Ishikawa (cell line): ENCODE data around the gene DACT1.

Source experiments
- CEBPB ChIP-seq: IDR thresholded peaks from 2 replicates; pipeline ENCODE4 v1.6.1; 2012
- CREB1 ChIP-seq: IDR thresholded peaks from 2 replicates; pipeline ENCODE4 v1.6.1; 2012; ENCODE audit warnings: low read depth
- EGR1 ChIP-seq: IDR thresholded peaks from 2 replicates; pipeline ENCODE4 v1.6.1; 2012
- EP300 ChIP-seq: IDR thresholded peaks from 2 replicates; pipeline ENCODE4 v1.6.1; 2012; ENCODE audit warnings: borderline replicate concordance
- FOXM1 ChIP-seq: IDR thresholded peaks from 2 replicates; pipeline ENCODE4 v1.6.1; 2012; ENCODE audit warnings: low read depth, borderline replicate concordance
- NFIC ChIP-seq: IDR thresholded peaks from 2 replicates; pipeline ENCODE4 v1.6.1; 2012
- RAD21 ChIP-seq: IDR thresholded peaks from 2 replicates; pipeline ENCODE4 v1.6.1; 2012; ENCODE audit warnings: low read depth
- TAF1 ChIP-seq: IDR thresholded peaks from 2 replicates; pipeline ENCODE4 v1.6.1; 2012; ENCODE audit warnings: low read depth, mild to moderate bottlenecking
- TCF12 ChIP-seq: IDR thresholded peaks from 2 replicates; pipeline ENCODE4 v1.6.1; 2012; ENCODE audit warnings: low read depth
- TEAD4 ChIP-seq: IDR thresholded peaks from 2 replicates; pipeline ENCODE4 v1.6.1; 2012
- YY1 ChIP-seq: IDR thresholded peaks from 2 replicates; pipeline ENCODE4 v1.6.1; 2012; ENCODE audit warnings: low read depth
- ZBTB7A ChIP-seq: IDR thresholded peaks from 2 replicates; pipeline ENCODE4 v1.6.1; 2012; ENCODE audit warnings: low read depth
- TF ChIP-seq, protein P1 (sequence below): IDR thresholded peaks from 2 replicates; pipeline ENCODE4 v1.6.1; 2012
- TF ChIP-seq, protein P2 (sequence below): IDR thresholded peaks from 2 replicates; pipeline ENCODE4 v1.6.1; 2012
- TF ChIP-seq, protein P3 (sequence below): IDR thresholded peaks from 2 replicates; pipeline ENCODE4 v1.6.1; 2012; ENCODE audit warnings: low read depth, mild to moderate bottlenecking

DACT1 gene

DNA sequence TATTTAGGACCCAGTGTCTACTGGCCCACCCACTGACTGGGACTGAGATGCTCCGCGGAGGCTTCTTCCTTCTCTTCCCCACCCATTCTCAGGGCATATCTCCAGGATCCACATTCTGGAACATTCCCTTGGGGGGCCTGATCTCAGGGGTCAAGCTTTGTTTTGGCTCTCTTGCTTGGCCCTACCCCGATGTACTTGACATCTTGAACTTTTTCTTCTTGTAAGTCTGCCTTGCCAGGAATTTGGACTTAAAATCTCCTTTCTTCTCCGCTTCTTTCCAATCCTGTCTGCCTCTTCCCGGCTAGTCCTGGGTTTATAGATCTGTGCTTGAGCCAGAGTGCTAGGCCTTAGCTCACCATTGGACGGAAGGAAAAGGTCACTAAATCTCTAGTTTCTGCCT lies 22.1 kb downstream of the DACT1 start:
- TF ChIP-seq YY1 (no peak), TEAD4 (no peak), TAF1 (no peak), ZBTB7A (no peak), CEBPB (no peak), RAD21 (no peak), EP300 (no peak), EGR1 (no peak), FOXM1 (no peak)
- TF ChIP-seq, protein P1, sequence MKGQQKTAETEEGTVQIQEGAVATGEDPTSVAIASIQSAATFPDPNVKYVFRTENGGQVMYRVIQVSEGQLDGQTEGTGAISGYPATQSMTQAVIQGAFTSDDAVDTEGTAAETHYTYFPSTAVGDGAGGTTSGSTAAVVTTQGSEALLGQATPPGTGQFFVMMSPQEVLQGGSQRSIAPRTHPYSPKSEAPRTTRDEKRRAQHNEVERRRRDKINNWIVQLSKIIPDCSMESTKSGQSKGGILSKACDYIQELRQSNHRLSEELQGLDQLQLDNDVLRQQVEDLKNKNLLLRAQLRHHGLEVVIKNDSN = no peak
- TF ChIP-seq, protein P2, sequence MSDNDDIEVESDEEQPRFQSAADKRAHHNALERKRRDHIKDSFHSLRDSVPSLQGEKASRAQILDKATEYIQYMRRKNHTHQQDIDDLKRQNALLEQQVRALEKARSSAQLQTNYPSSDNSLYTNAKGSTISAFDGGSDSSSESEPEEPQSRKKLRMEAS = no peak

DNA sequence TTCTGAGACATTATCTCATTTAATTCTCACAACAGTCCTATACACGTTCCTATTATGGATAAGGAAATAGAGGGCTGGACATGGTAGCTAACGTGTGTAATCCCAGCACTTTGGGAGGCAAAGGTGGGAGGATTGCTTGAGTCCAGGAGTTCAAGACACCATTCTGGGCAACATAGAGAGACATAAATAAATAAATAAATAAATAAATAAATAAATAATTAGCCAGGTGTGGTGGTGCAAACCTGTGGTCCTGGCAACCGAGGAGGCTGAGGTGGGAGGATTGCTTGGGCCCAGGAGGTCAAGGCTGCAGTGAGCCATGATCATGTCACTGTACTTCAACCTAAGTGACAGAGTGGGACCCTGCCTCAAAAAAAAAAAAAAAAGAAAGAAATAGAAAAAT lies 22.6 kb downstream of the DACT1 start:
- no peak for TF ChIP-seq YY1
- TF ChIP-seq, protein P3, sequence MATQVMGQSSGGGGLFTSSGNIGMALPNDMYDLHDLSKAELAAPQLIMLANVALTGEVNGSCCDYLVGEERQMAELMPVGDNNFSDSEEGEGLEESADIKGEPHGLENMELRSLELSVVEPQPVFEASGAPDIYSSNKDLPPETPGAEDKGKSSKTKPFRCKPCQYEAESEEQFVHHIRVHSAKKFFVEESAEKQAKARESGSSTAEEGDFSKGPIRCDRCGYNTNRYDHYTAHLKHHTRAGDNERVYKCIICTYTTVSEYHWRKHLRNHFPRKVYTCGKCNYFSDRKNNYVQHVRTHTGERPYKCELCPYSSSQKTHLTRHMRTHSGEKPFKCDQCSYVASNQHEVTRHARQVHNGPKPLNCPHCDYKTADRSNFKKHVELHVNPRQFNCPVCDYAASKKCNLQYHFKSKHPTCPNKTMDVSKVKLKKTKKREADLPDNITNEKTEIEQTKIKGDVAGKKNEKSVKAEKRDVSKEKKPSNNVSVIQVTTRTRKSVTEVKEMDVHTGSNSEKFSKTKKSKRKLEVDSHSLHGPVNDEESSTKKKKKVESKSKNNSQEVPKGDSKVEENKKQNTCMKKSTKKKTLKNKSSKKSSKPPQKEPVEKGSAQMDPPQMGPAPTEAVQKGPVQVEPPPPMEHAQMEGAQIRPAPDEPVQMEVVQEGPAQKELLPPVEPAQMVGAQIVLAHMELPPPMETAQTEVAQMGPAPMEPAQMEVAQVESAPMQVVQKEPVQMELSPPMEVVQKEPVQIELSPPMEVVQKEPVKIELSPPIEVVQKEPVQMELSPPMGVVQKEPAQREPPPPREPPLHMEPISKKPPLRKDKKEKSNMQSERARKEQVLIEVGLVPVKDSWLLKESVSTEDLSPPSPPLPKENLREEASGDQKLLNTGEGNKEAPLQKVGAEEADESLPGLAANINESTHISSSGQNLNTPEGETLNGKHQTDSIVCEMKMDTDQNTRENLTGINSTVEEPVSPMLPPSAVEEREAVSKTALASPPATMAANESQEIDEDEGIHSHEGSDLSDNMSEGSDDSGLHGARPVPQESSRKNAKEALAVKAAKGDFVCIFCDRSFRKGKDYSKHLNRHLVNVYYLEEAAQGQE = no peak
- TF ChIP-seq NFIC = no peak
- TF ChIP-seq TEAD4 = no peak
- TF ChIP-seq, protein P2 = no peak
- no peak for TF ChIP-seq EGR1
- no peak for TF ChIP-seq TAF1
- TF ChIP-seq CEBPB = no peak
- no peak for TF ChIP-seq ZBTB7A

DNA sequence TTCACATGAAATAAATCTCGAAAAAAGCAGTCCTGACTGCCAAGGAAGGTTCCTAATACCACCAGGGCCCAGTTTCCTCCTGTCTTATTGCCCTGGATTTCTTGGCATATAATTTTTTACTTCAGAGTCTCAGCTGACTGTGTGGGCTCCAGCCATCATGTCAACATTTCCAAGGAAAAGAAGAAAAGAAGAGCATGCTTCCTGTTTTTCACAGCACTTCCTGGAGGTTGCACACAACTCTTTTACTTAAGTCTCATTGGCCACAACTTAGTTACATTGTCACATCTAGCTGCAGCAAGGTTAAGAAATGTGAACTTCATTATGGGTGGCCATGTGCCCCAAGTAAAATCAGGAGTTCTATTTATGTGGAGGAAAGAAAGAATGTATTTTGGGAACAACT lies 24.3 kb downstream of the DACT1 start:
- TF ChIP-seq, protein P1 = no peak

DNA sequence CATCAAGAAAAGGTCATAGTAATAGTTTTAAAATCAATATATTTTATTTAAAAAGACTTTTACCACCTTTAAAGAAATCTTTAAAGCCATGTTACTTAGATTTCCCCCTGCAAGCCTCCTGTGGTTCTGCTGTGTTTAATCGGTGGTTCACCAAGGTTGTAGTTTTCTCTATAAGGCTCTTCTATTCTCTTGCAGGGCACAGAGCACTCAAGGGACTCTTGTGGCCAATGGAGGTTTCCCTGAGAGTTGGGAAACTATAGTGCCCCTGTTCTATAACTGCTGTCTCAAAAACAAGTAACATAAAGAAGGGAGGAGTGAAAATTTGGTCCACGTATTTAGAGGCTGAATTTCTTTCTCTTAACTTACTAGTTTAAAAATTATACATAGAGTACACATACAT lies 25.0 kb downstream of the DACT1 start:
- no peak for TF ChIP-seq CEBPB
- TF ChIP-seq ZBTB7A = no peak
- TF ChIP-seq RAD21 = no peak

DNA sequence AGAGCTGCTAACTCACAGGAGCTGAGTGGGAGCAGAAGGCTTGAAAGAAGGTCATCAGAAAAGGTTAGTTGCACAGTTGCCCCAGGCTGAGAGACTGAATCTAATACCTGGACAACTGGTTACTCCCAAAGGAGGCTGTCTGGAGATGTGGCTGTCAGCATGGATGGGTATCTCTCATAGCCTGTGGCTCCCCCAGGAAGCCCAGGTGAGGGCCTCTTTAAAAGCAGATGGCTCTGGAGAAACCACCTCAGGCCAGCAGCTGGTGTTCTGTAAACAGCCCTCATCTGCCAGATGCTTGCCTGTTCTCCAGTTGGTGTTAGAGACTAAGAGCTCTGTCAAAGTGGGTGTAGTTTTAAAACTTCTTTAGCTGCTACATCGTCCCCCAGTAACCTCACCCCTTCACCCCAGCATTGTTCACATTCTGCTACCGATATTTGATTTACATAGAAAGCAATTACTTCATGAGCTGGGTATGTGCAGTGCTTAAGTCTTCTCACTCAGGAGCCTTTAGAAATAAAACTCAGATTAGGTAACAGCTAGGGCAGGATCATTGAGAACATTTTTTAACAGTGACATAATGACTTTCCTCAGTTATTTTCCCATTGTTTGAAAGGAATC lies 25.8 kb downstream of the DACT1 start:
- TF ChIP-seq TEAD4 (peak; percentile 56), EGR1 (no peak), RAD21 (no peak), TAF1 (no peak)

DNA sequence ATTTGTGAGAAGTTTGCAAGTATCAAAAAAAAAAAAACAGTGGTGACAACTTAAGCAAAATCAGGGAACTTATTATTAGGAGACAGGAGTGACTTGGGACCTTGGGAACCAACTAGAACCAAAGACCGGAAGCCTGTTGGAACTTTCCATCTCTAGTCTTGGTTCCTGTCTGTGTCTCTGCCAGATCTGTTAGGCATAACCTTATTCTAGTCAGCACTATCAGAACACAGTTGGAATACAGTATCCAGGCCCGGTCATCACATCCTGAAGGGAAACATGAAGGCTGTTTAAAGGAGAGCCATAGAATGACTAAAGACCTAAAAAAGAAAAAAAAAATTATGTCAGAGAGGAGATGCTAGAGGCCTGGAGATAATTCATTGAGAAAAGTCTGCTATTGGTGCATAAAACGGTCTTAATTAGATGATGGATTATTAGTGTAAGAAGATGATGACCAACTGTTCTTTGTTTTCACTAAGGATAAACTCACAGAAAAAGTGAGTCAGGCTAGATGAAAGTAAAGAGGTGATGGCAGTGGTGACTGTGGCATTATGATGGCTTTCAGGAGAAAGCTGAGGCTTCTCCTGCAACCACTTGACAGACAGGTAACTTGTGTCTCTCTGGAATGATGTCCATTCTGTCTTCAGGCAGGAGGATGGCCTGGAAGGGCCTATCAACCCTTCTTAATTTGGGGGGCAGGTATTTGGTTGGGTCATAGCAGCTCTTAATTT lies 28.2 kb downstream of the DACT1 start:
- TF ChIP-seq EGR1 (no peak), ZBTB7A (no peak), TCF12 (no peak), RAD21 (no peak), TAF1 (no peak), TEAD4 (no peak), CREB1 (no peak), YY1 (no peak), NFIC (no peak), CEBPB (no peak), EP300 (no peak)
- TF ChIP-seq, protein P3 = no peak
- TF ChIP-seq, protein P2 = no peak
- TF ChIP-seq, protein P1 = no peak
